NCI-H146 treated with DMSO at 0.1 percent for 48 hours (cell line): ENCODE data around the gene CD302.
A peak's percentile ranks its signal among the peaks of the same experiment; 100 is the strongest.
"Not testable (repeated sequence)": the region's sequence is repeated elsewhere in the genome, so short reads cannot be mapped to it uniquely, and the experiment has no call there.

Experiments
- DNase-seq: peaks from one replicate; lab custom pipeline; 2025; ENCODE audit not compliant: unreplicated experiment; lab: John Stamatoyannopoulos, UW

Gene CD302, protein sequence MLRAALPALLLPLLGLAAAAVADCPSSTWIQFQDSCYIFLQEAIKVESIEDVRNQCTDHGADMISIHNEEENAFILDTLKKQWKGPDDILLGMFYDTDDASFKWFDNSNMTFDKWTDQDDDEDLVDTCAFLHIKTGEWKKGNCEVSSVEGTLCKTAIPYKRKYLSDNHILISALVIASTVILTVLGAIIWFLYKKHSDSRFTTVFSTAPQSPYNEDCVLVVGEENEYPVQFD

DNA sequence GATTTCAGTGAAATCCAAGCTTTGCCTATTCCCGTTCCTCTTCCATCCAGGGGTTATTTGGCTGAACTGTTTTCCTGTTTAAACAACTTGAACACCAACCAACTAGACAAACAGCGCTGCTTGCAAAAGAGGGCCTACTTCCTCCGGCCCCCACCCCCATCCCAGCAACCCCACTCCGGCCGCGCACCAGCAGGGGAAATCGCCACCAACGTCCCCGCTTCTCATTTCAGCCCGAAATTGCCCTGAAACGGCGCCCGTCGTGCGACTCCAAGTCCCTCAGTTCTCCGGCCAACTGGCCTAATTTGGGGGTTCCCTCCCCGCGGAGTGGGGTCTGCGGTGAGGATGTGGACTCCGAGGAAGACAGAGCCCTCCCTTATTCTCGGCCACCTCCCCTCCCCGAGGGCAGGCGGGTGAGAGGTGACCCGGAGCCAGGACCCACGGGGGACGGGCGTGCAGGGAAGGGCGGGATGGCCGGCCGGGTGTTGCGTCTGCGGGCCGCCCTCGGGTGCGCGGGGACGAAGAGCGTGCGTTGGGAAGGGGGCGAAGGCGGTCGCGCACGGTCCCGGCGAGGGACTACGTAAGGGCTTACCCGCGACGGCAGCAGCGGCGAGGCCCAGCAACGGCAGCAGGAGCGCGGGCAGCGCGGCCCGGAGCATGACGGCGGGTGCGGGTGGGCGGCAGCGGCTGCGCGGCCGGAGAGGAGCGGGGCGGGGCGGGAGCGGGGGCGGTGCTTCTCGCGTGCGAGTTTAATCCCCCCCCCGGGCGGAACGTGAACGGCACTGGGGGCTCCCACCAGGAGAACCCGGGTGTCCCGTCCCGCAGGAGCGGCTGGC lies at the start of gene CD302:
TSS of gene CD302 (minus strand) at position 666 of the 833 bp plus-strand sequence. CDS start at position 656, 10 bp downstream.
- no peak for DNase-seq

DNA sequence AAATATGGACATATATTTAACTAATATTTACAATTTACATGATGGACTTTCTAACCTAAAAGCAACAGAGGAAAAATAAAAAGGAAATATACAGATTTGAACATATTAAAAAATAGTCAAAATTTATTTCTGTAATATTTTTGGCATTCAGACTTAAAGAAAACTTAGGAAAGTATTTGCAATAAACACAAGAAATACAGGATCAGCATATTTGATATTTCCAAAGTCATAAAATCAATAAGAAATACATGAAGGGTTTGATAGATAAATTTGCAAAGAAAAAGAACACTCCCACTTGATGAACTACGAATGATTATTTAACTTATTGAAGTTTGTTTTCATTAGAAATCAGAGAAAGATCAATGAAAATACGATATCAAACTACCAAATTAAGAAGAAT lies 48.6 kb upstream of the CD302 start:
- no peak for DNase-seq

DNA sequence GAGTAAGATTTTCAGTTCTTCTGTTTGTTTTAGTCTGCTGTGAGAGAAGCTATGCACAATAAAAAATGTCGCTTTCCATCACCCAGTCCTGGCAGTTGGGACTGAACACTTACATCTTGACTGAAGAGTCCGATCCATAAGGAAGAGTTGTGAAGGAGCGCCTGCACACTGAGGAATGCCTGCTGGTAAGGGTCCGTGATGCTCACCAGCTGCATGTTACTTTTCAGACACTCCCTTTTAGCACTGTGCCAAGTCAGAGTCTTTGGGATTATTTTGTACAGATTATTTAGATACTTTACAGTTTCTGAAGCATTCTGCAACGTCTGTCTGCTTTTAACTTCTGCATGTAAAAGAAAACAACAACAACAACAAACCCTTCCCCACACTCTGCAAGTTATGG lies 42.6 kb upstream of the CD302 start:
- no peak for DNase-seq

DNA sequence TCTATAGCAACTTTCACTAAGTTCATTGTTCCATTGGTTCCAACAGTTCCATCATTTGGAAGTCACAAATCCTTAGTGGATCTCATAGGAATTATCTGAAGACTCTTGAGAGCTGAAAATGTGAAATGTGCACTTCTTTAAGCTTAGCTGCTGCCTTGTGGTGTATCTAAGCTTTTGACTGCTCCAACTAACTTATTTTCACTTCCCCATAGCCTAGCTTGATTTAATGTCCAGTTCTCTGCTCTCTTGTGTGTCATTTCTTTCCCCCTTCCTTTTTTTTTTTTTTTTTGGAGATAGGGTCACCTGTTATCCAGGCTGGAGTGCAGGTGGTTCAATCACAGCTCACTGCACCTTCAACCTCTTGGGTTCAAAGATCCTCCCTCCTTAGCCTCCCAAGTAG lies 34.9 kb upstream of the CD302 start:
- DNase-seq, result no peak

DNA sequence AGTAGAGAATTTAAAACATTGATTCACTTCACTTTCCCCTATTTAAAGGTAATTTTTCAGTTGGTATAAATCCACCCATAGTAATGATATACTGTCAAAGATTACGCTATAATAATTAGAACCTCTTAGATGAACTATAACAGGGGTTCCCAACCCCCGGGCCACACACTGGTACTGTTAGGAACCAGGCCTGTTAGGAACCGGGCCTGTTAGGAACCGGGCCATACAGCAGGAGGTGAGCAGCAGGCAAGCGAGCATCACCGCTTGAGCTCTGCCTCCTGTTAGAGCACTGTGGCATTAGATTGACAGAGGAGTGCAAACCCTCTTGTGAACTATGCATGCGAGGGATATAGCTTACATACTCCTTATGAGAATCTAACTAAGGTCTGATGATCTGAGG lies 34.0 kb upstream of the CD302 start:
- DNase-seq, result no peak

DNA sequence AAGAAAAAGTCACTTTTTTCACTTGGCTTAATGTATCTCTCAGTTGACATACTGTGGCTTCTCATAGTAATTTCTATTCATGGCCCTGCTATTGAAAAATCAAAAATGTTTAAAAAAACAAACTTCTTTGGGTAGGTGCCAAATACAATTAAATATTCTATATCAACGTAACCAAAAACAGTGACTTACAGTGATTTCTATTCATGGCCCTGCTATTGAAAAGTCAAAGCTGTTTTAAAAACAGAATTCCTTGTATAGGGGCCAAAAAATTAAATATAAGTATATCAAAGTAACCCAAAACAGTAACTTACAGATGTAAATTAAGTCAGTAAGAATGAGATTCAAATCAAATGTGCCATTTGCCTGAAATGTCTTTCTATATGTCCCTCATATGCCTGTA lies 31.4 kb upstream of the CD302 start:
- DNase-seq, result no peak

DNA sequence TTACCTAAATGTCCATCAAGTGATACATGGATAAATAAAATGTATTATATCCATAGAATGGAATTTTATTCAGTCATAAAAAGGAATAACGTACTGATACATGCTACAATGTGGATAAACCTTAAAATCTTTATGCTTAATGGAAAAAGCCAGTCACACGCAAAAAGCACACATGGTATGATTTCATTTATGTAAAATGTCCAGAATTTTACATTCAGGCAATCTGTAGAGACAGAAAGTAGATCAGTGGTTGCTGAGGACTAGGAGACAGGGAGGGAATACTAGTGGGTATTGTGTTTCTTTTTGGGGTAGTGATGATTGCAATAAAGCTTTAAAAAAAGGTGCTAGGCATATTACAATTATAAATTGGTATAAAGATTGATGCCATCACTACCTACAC lies 30.7 kb upstream of the CD302 start:
- no peak for DNase-seq

DNA sequence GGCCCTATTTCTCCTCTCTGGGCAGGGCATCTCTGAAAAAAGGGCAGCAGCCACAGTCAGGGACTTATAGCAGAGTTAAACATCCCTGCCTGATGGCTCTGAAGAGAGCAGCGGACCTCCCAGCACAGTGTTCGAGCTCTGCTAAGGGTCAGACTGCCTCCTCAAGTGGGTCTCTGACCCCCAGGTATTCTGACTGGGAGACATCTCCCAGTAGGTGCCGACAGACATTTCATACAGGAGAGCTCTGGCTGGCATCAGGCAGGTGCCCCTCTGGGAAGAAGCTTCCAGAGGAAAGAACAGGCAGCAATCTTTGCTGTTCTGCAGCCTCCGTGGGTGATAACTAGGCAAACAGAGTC lies 24.4 kb upstream of the CD302 start:
- not testable (repeated sequence) for DNase-seq

DNA sequence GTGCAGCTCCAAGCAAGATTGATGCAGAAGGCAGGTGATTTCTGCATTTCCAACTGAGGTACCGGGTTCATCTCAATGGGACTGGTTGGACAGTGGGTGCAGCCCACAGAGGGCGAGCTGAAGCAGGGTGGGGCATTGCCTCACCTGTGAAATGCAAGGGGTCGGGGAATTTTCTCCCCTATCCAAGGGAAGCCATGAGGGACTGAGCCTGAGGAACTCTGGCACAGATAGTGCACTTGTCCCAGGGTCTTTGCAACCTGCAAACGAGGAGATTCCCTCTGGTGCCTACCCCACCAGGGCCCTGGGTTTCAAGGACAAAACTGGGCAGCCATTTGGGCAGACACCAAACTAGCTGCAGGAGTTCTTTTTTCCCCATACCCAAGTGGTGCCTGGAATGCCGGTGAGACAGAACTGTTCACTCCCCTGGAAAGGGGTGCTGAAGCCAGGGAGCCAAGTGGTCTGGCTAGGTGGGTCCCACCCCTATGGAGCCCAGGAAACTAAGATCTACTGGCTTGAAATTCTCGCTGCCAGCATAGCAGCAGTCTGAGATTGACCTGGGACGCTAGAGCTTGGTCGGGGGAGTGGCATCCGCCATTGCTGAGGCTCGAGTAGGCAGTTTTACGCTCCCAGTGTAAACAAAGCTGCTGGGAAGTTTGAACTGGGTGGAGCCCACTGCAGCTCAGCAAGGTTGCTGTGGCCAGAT lies 23.9 kb upstream of the CD302 start:
- DNase-seq, result peak; percentile 5

DNA sequence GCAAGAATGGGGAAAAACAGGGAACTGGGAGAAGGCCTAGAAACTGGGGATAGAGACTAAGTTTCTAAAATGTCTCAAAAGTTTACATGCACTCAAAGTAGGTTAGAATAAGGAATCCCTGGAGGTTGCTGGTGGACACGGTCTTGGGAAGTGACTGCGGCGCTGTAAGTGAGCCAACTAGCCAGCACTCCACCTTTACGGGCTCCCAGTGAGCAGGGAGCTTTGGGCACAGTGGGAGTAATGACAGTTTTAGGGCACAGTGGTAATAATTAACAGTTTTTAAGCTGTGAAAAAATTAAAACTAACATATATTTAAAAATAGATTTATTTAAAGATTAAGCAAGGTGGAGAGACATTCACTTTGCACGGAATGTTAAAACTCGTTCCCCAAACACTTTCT lies 20.9 kb upstream of the CD302 start:
- no peak for DNase-seq

DNA sequence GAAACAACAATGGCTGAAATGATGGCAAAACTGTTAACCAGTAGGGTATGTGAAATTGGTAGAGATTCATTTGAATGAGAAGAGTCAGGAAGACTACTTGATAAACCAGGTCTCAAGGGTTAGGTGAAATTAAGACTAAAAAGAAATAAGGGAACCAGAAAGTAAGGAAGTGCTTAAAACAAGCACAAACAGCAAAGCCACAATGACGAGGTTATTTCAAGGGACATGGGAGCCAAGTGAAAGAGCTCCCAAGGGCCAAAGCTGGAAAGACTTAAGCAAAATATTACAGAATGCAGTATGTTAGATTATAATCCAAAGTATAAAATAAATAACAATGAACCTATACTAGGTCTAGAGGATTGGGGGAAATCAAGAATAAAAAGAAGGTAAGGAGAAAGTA lies 19.3 kb upstream of the CD302 start:
- DNase-seq, result no peak

DNA sequence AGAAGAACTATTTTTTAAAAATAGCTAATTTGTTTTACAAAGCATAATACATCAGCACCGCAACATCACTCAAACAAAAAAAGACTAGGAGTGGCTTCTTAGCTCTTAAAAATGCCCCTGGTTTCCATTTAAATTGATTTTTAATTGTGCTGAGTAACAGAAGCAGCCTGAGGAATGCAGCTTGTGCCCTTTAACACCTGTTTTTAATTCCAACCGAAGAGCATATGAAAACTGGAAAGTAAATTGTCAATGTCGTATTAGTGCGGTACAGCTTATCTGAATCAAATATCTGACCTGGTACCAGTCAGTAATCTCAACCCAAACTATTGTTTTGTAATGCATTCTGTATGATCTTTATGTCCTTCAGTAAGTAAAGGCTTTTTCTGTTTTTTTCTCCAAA lies 13.2 kb upstream of the CD302 start:
- DNase-seq, result no peak

DNA sequence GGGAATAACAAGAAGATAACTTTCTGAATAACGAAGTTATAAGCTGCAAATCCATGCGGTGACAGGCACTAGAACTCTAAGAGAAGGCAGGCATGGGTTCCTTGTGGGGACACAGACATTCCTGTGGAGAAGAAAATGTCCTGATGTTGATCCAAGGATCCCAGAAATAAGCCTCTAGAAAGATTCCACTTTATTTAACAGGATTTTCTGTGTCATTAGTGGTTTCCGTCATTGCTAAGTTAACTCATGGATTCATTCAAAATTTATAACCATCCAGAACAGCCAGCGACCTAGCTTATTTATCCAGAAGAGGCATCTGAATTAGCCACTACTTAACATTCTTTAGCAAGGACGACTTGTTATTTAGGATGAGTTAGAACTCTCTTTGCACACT lies 10.0 kb upstream of the CD302 start:
- no peak for DNase-seq

DNA sequence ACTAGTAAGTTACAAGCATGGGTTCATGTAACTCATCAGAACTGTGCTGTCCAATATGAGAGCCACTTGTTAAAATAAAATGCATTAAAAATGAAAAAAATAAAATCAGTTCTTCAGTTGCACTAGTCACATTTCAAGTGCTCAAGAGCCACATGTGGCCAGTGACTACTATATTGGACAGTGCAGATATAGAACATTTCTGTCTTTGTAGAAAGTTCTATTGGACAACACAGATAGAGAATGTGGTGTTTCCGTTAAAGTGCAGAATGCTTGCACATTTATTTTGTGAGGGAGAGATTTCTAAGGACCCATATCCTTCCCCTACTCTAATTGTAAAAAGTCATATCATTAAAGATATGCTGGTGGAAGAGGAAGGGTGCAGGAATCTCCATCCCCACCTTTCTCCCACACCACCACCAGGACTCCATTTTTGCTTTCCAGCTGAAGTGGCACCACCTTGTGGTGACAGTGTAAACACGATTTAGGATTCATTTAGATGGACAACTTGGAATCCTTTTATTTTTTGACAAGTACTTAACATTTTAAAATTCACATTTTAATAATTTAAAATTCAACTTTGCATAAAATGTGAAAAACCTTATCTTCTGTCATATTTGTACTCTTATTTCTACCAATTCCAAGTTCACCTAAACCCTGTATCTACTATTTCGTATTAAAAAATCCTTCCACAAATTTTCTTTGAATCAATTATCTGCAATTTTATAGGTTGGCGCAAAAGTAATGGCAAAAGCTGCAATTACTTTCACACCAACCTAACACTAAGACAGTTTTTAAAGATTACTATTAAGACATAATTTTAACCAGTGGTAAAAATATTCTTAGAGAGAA lies 9.4 kb upstream of the CD302 start:
- no peak for DNase-seq

DNA sequence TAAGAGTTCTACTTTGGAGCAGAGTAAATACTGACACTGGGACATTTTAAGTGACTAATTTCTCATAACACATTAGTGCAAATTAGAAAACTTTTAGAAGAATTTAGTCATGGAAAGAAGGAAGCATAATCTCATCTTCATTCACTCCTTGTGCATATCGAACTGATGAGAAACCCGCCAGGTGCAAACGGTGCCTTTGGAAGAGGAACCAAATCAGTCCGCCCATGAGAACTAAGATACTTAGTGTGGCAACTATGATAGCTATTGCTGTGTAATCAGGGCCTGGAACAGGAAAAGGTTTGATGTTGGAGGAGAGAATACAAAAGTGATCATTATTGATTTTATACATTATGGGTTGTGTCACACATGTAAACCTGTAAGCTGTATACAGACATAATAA lies 6.9 kb upstream of the CD302 start:
- DNase-seq, result no peak

DNA sequence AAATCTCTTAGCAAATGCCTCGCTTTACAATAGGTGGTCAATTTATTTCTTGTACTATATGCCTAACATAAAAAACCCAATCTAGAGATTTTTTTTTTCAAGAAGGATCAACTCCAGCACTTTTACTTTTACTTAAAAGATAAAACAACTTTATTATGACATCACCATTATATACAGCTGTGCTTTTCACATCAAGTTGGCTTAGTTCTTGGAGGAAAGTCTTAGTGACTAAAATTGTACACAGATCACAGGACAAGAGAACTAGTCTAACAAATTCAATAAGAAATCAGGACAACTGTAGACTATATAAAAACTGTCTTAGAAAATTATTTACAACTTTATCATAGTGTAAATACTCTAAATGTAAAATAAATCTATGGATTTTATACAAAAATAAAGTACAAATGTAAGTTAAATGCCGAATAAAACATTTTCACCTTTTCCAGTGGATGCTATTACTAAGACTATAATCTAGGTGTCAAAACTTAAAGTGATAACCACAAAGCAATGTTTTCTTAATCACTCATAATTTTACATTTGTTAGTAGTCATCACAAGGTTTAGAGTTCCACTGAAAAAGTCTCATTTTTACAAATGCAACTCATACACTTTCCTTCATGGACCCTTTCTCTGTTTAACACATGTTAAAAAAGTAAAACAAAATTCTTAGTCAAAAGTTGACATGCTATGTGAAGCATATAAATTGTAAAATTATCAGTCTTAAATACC lies 5.4 kb upstream of the CD302 start:
- DNase-seq, result no peak

DNA sequence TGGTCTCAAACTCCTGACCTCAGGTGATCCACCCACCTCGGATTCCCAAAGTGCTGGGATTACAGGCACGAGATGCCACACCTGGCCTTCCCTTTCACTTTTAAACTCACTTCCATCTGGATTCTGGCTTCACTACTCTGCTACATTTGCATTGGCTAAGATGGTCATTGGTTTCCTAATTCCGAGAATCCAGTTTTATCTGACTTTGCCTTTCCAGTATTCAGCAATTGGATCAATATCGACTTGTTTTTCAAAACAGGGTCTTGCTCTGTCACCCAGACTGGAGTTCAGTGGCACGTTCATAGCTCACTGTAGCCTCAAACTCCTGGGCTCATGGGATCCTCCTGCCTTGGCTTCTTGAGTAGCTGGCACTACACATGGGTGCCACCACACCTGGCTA lies 4.7 kb upstream of the CD302 start:
- DNase-seq, result no peak

DNA sequence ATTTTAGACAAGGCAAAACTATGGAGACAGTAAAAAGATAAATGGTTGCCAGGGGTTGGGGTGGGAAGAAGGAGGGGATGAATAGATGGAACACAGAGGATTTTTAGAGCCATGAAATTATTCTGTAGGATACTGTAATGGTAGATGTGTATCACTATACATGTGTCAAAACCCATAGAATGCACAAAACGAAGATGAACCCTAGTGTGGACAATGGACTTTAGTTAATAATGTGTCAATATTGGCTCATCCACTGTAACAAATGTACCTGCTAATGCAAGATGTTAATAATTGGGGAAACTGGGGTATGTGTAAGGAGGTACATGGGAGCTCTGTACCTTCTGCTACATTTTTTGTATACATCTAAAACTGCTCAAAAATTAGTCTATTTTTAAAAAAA lies 1.8 kb upstream of the CD302 start:
- DNase-seq, result no peak

DNA sequence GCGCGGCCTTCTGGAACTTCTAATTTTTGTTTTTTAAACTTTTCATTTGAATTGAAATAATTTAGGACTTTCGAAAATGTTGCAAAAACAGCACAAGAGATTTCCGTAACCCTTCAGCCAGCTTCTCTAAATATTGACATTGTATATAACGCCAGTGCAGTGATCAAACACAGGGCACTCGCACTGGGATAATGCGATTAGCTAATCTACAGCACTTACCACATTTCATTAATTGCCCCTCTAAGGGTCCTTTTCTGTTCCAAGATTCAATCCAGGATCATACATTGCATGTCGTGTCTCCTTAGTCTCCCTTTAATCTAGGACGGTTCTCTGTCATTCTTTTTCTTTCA lies 343 bp upstream of the CD302 start:
- peak; percentile 10 for DNase-seq

DNA sequence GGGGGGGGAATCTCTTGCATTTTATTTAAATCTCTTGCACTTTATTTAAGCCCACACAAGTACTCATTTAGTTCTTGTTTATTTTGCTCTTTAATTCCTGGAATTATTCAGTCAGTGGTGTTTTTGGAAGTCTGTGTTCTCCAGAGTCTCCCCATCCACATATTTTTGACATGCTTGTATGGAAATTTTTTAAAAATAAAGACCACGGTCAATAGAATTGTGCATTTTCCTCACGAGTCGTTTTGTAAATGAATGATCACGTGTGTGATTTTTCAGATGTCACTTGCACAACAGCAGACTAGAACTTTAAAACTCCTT lies 824 bp downstream of the CD302 start:
- DNase-seq, result no peak
